AG04450 (cell line): ENCODE measurements around the gene CREM. TPM values are rescaled to one million over a fixed set of nuclear protein-coding genes. Genes with fewer than 3 reads are reported as not detected.

ENCODE experiments used
- CTCF ChIA-PET: fragments of 300-600, 350-600 bp; formaldehyde crosslinking; extraction: SDS; loops from one replicate; lab custom pipeline; 2022; ENCODE audit warnings: antibody characterized with exemption, inconsistent platforms; lab: Charles Lee
- POLR2A ChIA-PET: fragments of 350-600 bp; formaldehyde crosslinking; extraction: SDS; loops from one replicate; lab custom pipeline; 2021; ENCODE audit warnings: antibody characterized with exemption, inconsistent platforms; lab: Yijun Ruan, JAX
- DNase-seq: peaks from one replicate; pipeline ENCODE4 v3.0.0-alpha.2; 2011; ENCODE audit warnings: low read depth, low spot score
- H3K27ac ChIP-seq: one replicate; pipeline ENCODE4 v1.5.1; 2012; ENCODE audit warnings: low read depth, low read length, control low read depth
- H3K27me3 ChIP-seq: one replicate; pipeline ENCODE4 v1.6.0; 2012; ENCODE audit warnings: low read length; ENCODE audit not compliant: control insufficient read depth, insufficient read depth
- H3K4me3 ChIP-seq: 2 replicates; pipeline ENCODE4 v1.5.1; 2011; ENCODE audit warnings: mild to moderate bottlenecking, low read depth, low read length, control low read depth
- H3K9me3 ChIP-seq: 2 replicates; pipeline ENCODE4 v1.5.1; 2012; ENCODE audit warnings: low read length; ENCODE audit not compliant: control insufficient read depth, insufficient read depth
- polyA plus RNA-seq: library from polyadenylated mRNA; depleted of rRNA; stranded (reverse); fragments of >200 nt; gene quantifications from 2 replicates; pipeline ENCODE4 v1.2.3, GENCODE V29; 2011
- TF ChIP-seq, protein P1 (sequence below): IDR thresholded peaks from 2 replicates; pipeline ENCODE4 v1.5.1; 2011; ENCODE audit warnings: low read depth, low read length, control low read depth, inconsistent platforms

The CREM gene
- polyA plus RNA-seq, 1 experiment: 48.2 TPM

- Histone ChIP-seq H3K4me3 (no peak overlapping the region), H3K27ac (no peak overlapping the region), H3K27me3 (no peaks in the 10 kb centered on the region), H3K9me3 (no peaks in the 10 kb centered on the region)
- no peak for DNase-seq
- POLR2A ChIA-PET: no interaction called here
- TF ChIP-seq, protein P1, sequence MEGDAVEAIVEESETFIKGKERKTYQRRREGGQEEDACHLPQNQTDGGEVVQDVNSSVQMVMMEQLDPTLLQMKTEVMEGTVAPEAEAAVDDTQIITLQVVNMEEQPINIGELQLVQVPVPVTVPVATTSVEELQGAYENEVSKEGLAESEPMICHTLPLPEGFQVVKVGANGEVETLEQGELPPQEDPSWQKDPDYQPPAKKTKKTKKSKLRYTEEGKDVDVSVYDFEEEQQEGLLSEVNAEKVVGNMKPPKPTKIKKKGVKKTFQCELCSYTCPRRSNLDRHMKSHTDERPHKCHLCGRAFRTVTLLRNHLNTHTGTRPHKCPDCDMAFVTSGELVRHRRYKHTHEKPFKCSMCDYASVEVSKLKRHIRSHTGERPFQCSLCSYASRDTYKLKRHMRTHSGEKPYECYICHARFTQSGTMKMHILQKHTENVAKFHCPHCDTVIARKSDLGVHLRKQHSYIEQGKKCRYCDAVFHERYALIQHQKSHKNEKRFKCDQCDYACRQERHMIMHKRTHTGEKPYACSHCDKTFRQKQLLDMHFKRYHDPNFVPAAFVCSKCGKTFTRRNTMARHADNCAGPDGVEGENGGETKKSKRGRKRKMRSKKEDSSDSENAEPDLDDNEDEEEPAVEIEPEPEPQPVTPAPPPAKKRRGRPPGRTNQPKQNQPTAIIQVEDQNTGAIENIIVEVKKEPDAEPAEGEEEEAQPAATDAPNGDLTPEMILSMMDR: no peak
- CTCF ChIA-PET: interaction anchor here (1.3 to 1.6 kb wide), 2 partner anchors 11 to 12 kb away, joined by 5 to 8 read pairs; no protein-coding TSS in a partner anchor
These were observed 58.0 kb downstream of the CREM start for GRCh38 chr10:35184527-35185171.

GRCh38 chr10:35185260-35186034 is 58.8 kb downstream of the CREM start:
- Histone ChIP-seq H3K27me3 (no peaks in the 10 kb centered on the region), H3K27ac (no peak overlapping the region), H3K4me3 (no peak overlapping the region), H3K9me3 (no peaks in the 10 kb centered on the region)
- ChIA-PET POLR2A (no interaction called here), CTCF (interaction anchor here (1.3 to 1.6 kb wide), 3 partner anchors 10 to 13 kb away, joined by 5 to 9 read pairs (median 8); no protein-coding TSS in a partner anchor)
- TF ChIP-seq, protein P1: no peak
- DNase-seq: no peak

DNA sequence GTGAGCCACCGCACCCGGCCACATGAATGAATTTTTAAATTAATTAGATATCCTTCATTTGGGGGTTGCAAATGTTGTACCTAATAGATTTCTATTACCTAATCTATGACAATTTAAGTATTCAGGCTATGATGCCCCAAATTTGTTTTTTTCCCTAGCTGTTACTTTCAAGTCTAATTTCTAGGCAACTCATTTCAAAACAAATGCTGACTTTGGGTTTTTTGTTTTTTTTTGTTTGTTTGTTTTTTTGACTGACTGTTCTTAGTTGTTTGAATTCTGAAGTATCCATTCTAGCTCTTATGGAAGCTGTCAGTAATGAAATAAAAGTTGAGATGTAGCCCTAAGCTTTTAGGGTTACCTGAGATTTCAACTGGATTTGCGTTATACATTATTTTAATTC is 62.3 kb downstream of the CREM start:
- Histone ChIP-seq H3K27ac (no peak overlapping the region), H3K9me3 (no peaks in the 10 kb centered on the region), H3K4me3 (no peak overlapping the region), H3K27me3 (no peaks in the 10 kb centered on the region)
- ChIA-PET POLR2A (no interaction called here), CTCF (no interaction called here)
- DNase-seq: no peak
- TF ChIP-seq, protein P1: no peak

- DNase-seq: no peak
- TF ChIP-seq, protein P1: no peak
- Histone ChIP-seq H3K4me3 (no peak overlapping the region), H3K9me3 (no peaks in the 10 kb centered on the region), H3K27ac (no peak overlapping the region), H3K27me3 (no peaks in the 10 kb centered on the region)
- ChIA-PET POLR2A (no interaction called here), CTCF (interaction anchor here (1.0 kb wide), 1 partner anchor 65 kb away, joined by 6 read pairs; the partner anchor contains the start of gene CREM)
These were observed 64.9 kb downstream of the CREM start for GRCh38 chr10:35191523-35191922.
